ENCODE data around the gene SCN8A.

Gene SCN8A

DNA sequence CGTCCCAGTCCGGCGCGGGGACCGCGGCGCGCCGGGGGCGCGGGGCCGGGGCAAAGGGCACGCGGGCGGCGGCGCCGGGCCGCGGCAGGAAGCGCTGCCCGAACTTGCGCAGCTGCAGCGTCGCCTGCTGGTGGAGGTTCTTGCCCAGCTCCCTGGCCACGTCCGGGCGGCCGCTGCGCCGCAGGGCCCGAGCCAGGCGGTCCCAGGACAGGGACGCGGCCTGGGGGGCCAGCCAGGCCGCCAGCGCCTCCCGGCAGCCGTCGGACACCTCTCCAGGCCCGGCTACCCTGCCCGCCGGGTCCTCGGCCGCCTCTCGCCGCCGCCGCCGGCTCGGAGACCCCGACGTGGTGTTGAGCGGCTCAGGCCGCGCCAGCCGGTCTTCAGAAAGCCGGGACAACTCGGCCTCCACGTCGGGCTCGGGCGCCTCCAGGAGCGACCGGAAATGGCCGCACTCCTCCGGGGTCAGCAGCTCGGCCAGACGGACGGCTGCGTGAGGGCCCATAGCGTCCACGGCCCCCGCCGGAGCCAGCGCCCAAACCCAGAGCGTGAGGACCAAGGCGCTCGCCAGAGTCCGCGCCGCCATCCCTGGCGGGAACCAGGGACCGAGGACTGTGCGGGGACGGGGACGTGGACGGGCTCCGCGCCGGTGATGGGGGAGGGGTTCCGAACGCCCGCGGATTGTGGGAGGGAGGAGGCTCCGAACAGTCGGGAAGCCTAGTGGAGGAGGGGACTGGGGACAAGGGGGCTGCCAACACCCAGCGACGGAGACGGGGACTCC is 223.5 kb downstream of the SCN8A start:
- H3K27me3 ChIP-seq (ENCODE audit: insufficient read depth, poor library complexity, severe bottlenecking): peaks cover 44% of the 10 kb centered on the region
- no peak overlapping the region for H3K27ac ChIP-seq (replicated peaks)
- TF ChIP-seq POLR2AphosphoS5 (IDR thresholded peaks at IDR 0.05; ENCODE audit: low read depth) (no peak), CTCF (IDR thresholded peaks at IDR 0.05; ENCODE audit: insufficient read depth, low read length) (peak; percentile 48)
- peak; percentile 19 to 22 for DNase-seq (ENCODE audit: low read depth in 1 of 2, low spot score in 1 of 2)
- no peak overlapping the region for H3K4me3 ChIP-seq (replicated peaks; ENCODE audit: insufficient read depth, low read length)

DNA sequence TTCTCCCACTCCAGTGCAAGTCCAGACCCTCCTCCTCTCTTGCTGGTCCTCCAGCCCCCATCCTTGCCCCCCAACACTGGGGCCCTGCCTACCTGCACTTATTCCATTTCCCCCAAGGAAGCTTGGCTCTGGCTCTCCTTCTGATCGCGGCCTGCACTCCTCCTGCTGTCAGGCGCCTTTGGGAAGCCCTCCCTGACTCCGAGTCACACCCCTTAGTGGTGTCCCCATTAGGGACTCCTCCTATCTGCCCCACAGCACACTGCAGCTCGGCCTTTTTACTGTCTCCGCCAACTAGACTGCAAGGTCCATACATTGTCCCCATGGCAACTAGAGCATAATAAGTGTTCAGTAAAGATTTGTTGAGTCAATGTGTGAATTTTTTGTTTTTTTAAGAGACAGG is 224.5 kb downstream of the SCN8A start:
- Histone ChIP-seq H3K27me3 (ENCODE audit: insufficient read depth, poor library complexity, severe bottlenecking) (peaks cover 53% of the 10 kb centered on the region), H3K4me3 (replicated peaks; ENCODE audit: insufficient read depth, low read length) (no peak overlapping the region), H3K27ac (replicated peaks) (no peak overlapping the region)
- DNase-seq (ENCODE audit: low read depth in 1 of 2, low spot score in 1 of 2): no peak
- TF ChIP-seq, protein P1, sequence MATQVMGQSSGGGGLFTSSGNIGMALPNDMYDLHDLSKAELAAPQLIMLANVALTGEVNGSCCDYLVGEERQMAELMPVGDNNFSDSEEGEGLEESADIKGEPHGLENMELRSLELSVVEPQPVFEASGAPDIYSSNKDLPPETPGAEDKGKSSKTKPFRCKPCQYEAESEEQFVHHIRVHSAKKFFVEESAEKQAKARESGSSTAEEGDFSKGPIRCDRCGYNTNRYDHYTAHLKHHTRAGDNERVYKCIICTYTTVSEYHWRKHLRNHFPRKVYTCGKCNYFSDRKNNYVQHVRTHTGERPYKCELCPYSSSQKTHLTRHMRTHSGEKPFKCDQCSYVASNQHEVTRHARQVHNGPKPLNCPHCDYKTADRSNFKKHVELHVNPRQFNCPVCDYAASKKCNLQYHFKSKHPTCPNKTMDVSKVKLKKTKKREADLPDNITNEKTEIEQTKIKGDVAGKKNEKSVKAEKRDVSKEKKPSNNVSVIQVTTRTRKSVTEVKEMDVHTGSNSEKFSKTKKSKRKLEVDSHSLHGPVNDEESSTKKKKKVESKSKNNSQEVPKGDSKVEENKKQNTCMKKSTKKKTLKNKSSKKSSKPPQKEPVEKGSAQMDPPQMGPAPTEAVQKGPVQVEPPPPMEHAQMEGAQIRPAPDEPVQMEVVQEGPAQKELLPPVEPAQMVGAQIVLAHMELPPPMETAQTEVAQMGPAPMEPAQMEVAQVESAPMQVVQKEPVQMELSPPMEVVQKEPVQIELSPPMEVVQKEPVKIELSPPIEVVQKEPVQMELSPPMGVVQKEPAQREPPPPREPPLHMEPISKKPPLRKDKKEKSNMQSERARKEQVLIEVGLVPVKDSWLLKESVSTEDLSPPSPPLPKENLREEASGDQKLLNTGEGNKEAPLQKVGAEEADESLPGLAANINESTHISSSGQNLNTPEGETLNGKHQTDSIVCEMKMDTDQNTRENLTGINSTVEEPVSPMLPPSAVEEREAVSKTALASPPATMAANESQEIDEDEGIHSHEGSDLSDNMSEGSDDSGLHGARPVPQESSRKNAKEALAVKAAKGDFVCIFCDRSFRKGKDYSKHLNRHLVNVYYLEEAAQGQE (IDR thresholded peaks at IDR 0.05; ENCODE audit: insufficient replicate concordance, low read depth): no peak

DNA sequence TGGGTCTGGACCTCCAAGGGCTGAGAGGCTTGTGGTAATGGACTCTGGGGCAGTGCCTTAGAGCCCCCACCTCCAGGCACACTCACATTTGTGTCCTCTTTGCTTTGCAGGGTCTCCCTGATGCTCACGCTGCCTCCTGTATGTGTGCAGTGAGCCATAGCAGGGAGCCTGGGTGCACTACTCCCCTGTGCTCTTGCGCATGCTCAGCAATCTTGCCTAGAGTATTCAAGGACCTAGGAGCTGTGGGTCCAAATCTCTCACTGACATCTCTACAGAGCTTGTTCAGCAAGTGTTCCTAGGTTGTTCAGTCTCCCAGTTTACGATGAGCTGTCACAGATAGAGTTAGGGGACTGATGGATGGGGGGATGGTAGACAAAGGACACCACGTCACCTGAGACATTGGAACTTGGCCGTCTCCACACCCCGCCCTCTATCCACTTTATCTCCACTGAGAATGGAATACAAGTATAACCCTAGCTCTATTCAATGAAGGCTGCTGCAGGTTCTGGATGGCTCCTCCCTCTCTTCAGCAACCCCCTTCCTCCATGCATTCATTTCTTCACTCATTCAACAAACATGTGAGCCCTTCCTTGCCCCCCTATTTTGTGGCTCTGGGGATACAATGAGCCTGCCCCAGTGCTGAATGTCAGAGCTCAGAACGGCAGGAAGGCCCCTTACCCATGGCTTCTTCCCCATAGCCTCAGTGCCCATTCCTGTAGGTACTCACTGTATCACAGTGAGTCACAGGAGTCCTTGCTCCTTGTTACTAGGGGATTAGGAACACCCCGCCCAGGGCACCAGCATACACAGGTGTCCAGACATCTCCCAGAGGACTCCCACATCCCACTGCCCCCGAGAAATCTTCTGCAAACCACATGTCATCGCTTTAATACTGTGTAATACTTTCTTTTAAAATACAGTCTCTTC is 226.3 kb downstream of the SCN8A start:
- Histone ChIP-seq H3K27ac (replicated peaks) (no peak overlapping the region), H3K27me3 (ENCODE audit: insufficient read depth, poor library complexity, severe bottlenecking) (peaks cover 63% of the 10 kb centered on the region), H3K4me3 (replicated peaks; ENCODE audit: insufficient read depth, low read length) (no peak overlapping the region)
- no peak for DNase-seq (ENCODE audit: low read depth in 1 of 2, low spot score in 1 of 2)
- TF ChIP-seq GABPA (IDR thresholded peaks at IDR 0.05; ENCODE audit: low read depth) (no peak), POLR2AphosphoS5 (IDR thresholded peaks at IDR 0.05; ENCODE audit: low read depth) (no peak), SPI1 (IDR thresholded peaks at IDR 0.05; ENCODE audit: borderline replicate concordance, low read depth) (no peak), CTCF (IDR thresholded peaks at IDR 0.05; ENCODE audit: insufficient read depth, low read length) (no peak)
- TF ChIP-seq, protein P1 (IDR thresholded peaks at IDR 0.05; ENCODE audit: insufficient replicate concordance, low read depth): no peak

GRCh38 chr12:51818086-51818485 is 227.1 kb downstream of the SCN8A start:
- H3K4me3 ChIP-seq (replicated peaks; ENCODE audit: insufficient read depth, low read length): no peak overlapping the region
- no peak overlapping the region for H3K27ac ChIP-seq (replicated peaks)
- TF ChIP-seq, protein P1 (IDR thresholded peaks at IDR 0.05; ENCODE audit: insufficient replicate concordance, low read depth): no peak
- TF ChIP-seq CTCF (IDR thresholded peaks at IDR 0.05; ENCODE audit: insufficient read depth, low read length) (no peak), POLR2AphosphoS5 (IDR thresholded peaks at IDR 0.05; ENCODE audit: low read depth) (no peak), GABPA (IDR thresholded peaks at IDR 0.05; ENCODE audit: low read depth) (no peak), SPI1 (IDR thresholded peaks at IDR 0.05; ENCODE audit: borderline replicate concordance, low read depth) (no peak)
- peaks cover 70% of the 10 kb centered on the region for H3K27me3 ChIP-seq (ENCODE audit: insufficient read depth, poor library complexity, severe bottlenecking)
- DNase-seq (ENCODE audit: low read depth in 1 of 2, low spot score in 1 of 2): no peak

Measured in HL-60 (cell line).